ENCODE results near the gene POLR1H.

The POLR1H gene

GRCh38 chr6:30091577-30092381 is 30.7 kb downstream of the POLR1H start:
- Histone ChIP-seq H3K4me3 (no peak overlapping the region), H3K27ac (peak overlapping the region in 4 of 21 experiments; percentile 1 to 18 (median 11))

- H3K4me3 ChIP-seq, result no peak overlapping the region
- H3K27ac ChIP-seq, result no peak overlapping the region
Measured at GRCh38 chr6:30092852-30093543, 31.9 kb downstream of the POLR1H start.

- H3K27ac ChIP-seq, result no peak overlapping the region
- H3K4me3 ChIP-seq, result no peak overlapping the region
Measured at GRCh38 chr6:30093951-30094661, 33.0 kb downstream of the POLR1H start.

- Histone ChIP-seq H3K4me3 (no peak overlapping the region), H3K27ac (no peak overlapping the region)
Measured at GRCh38 chr6:30096829-30097228, 35.8 kb downstream of the POLR1H start.

GRCh38 chr6:30097902-30098768 is 37.1 kb downstream of the POLR1H start:
- Histone ChIP-seq H3K4me3 (no peak overlapping the region), H3K27ac (no peak overlapping the region)

- H3K27ac ChIP-seq, result peak overlapping the region in 7 of 21 experiments; percentile 14 to 70 (median 38)
- no peak overlapping the region for H3K4me3 ChIP-seq
Measured at GRCh38 chr6:30100154-30100553, 39.1 kb downstream of the POLR1H start.

- Histone ChIP-seq H3K27ac (peak overlapping the region in 9 of 21 experiments; percentile 11 to 70 (median 38)), H3K4me3 (peak overlapping the region; percentile 4 to 43 (median 26))
Measured at GRCh38 chr6:30100585-30101443, 39.7 kb downstream of the POLR1H start.

- Histone ChIP-seq H3K4me3 (peak overlapping the region; percentile 11 to 43 (median 26)), H3K27ac (peak overlapping the region in 19 of 21 experiments; percentile 17 to 83 (median 64))
Measured at GRCh38 chr6:30101444-30102413, 40.7 kb downstream of the POLR1H start.

GRCh38 chr6:30102414-30102969 is 41.4 kb downstream of the POLR1H start:
- peak overlapping the region; percentile 11 to 43 (median 26) for H3K4me3 ChIP-seq
- peak overlapping the region in 18 of 21 experiments; percentile 24 to 83 (median 64) for H3K27ac ChIP-seq

- peak overlapping the region in 10 of 21 experiments; percentile 31 to 83 (median 68) for H3K27ac ChIP-seq
Measured at GRCh38 chr6:30102970-30103871, 42.2 kb downstream of the POLR1H start.

GRCh38 chr6:30103872-30104179 is 42.8 kb downstream of the POLR1H start:
- H3K27ac ChIP-seq, result peak overlapping the region in 2 of 21 experiments; percentile 1 to 62
- H3K4me3 ChIP-seq, result peak overlapping the region in 3 of 7 experiments; percentile 18 to 43 (median 27)

More at GRCh38 chr6:30102970-30103871, 42.2 kb downstream of the POLR1H start:
- peak overlapping the region in 6 of 7 experiments; percentile 18 to 43 (median 26) for H3K4me3 ChIP-seq

GRCh38 chr6:30104661-30105060 is 43.6 kb downstream of the POLR1H start:
- no peak overlapping the region for H3K4me3 ChIP-seq
- no peak overlapping the region for H3K27ac ChIP-seq

- H3K4me3 ChIP-seq, result no peak overlapping the region
- H3K27ac ChIP-seq, result no peak overlapping the region
Measured at GRCh38 chr6:30111266-30111856, 50.3 kb downstream of the POLR1H start.

GRCh38 chr6:30112402-30112994 is 51.4 kb downstream of the POLR1H start:
- Histone ChIP-seq H3K27ac (no peak overlapping the region), H3K4me3 (no peak overlapping the region)

Data from skin epidermis (tissue), 12 donors.